HCT116 (cell line): ENCODE results near the gene RIC8A. TPM values are rescaled to one million over a fixed set of nuclear protein-coding genes. Genes with fewer than 3 reads are reported as not detected.
"Not testable (repeated sequence)": the region's sequence is repeated elsewhere in the genome, so short reads cannot be mapped to it uniquely, and the experiment has no call there.

Source experiments
- ATAC-seq: fragments of 200-7000 bp; cut with Tn5 transposase; 2 replicates; pipeline ENCODE4 v1.9.1; 2020; ENCODE audit warnings: mild to moderate bottlenecking, moderate library complexity
- BruUV-seq: library from RNA; stranded (reverse); fragments of 400-500 nt; replicated peaks from 2 replicates; lab custom pipeline; 2021; lab: Mats Ljungman, UMichigan
- CTCF ChIA-PET: fragments of 300-600 bp; sonication (Branson Sonifier 250); formaldehyde crosslinking; loops from one replicate; lab custom pipeline; 2021; ENCODE audit warnings: antibody characterized with exemption; lab: Charles Lee
- POLR2A ChIA-PET: fragments of 300-600, 350-600 bp; sonication (Branson Sonifier 250); formaldehyde crosslinking; loops from one replicate; lab custom pipeline; 2021; ENCODE audit warnings: antibody characterized with exemption; lab: Charles Lee
- RAD21 ChIA-PET, 2 experiments: fragments of 300-600 bp; sonication (Branson Sonifier 250); formaldehyde crosslinking; loops; one replicate each; lab custom pipeline; 2023; ENCODE audit warnings: low total read pairs in 2 of 2; ENCODE audit not compliant: uncharacterized antibody in 2 of 2, unreplicated experiment in 2 of 2, low non-redundant PET in 1 of 2; lab: Charles Lee
- DNase-seq: peaks from one replicate; pipeline ENCODE4 v3.0.0-alpha.2; 2010; ENCODE audit warnings: low read depth, low spot score
- H2AFZ ChIP-seq: fragments of 200-600 bp; shearing (Covaris generic), sonication (generic); 2 replicates; pipeline ENCODE4 v1.6.1; 2017; ENCODE audit warnings: low read depth, mixed run types, mixed read lengths, antibody characterized with exemption, low read length; ENCODE audit not compliant: poor library complexity, severe bottlenecking
- H3K27ac ChIP-seq: 2 replicates; pipeline ENCODE4 v1.5.1; 2012; ENCODE audit warnings: low read depth, low read length
- H3K27me3 ChIP-seq: fragments of 200-600 bp; sonication (generic); 2 replicates; pipeline ENCODE4 v1.6.1; 2016; ENCODE audit warnings: mixed run types, low read length, mixed read lengths; ENCODE audit not compliant: insufficient read depth
- H3K36me3 ChIP-seq, 2 experiments: fragments of 200-500 bp in 1 of 2; fragments of 200-600 bp in 1 of 2; sonication (Bioruptor generic) in 1 of 2; sonication (generic) in 1 of 2; 2 replicates each; pipeline versions ENCODE4 v1.5.1 to v1.6.1; 2014 to 2016; ENCODE audit warnings: low read length in 2 of 2, inconsistent platforms in 1 of 2, mixed read lengths in 1 of 2, mixed run types in 1 of 2; ENCODE audit not compliant: insufficient read depth in 2 of 2, control insufficient read depth in 1 of 2
- H3K4me1 ChIP-seq, 2 experiments: fragments of 200-600 bp in 1 of 2; sonication (generic) in 1 of 2; 2 replicates each; pipeline versions ENCODE4 v1.5.1 to v1.6.1; 2012 to 2017; ENCODE audit warnings: low read length in 2 of 2, inconsistent platforms in 1 of 2, mild to moderate bottlenecking in 1 of 2, mixed read lengths in 1 of 2, mixed run types in 1 of 2, moderate library complexity in 1 of 2; ENCODE audit not compliant: insufficient read depth in 2 of 2, control insufficient read depth in 1 of 2
- H3K4me2 ChIP-seq: fragments of 200-600 bp; sonication (generic); 2 replicates; pipeline ENCODE4 v1.6.1; 2017; ENCODE audit warnings: mixed run types, low read length, mixed read lengths
- H3K4me3 ChIP-seq, 2 experiments: fragments of 200-600 bp in 1 of 2; sonication (generic) in 1 of 2; replicated peaks in 1 of 2; 2 replicates each; pipeline ENCODE4 v1.5.1; 2011 to 2016; ENCODE audit warnings: low read length in 2 of 2, control low read depth in 1 of 2, low read depth in 1 of 2, mild to moderate bottlenecking in 1 of 2, mixed read lengths in 1 of 2, mixed run types in 1 of 2
- H3K79me2 ChIP-seq: fragments of 200-600 bp; sonication (generic); 2 replicates; pipeline ENCODE4 v1.6.1; 2017; ENCODE audit warnings: mild to moderate bottlenecking, mixed run types, low read length, moderate library complexity, mixed read lengths; ENCODE audit not compliant: insufficient read depth
- H3K9ac ChIP-seq: fragments of 200-600 bp; sonication (generic); 2 replicates; pipeline ENCODE4 v1.6.1; 2016; ENCODE audit warnings: low read length, mixed read lengths
- H3K9me2 ChIP-seq: fragments of 200-600 bp; sonication (generic), shearing (Covaris generic); 2 replicates; pipeline ENCODE4 v1.6.1; 2017; ENCODE audit warnings: mixed run types, mild to moderate bottlenecking, moderate library complexity; ENCODE audit not compliant: insufficient read depth
- H3K9me3 ChIP-seq, 2 experiments: fragments of 200-500 bp in 1 of 2; fragments of 200-600 bp in 1 of 2; sonication (Bioruptor generic) in 1 of 2; sonication (generic) in 1 of 2; 2 replicates each; pipeline ENCODE4 v1.6.1; 2014 to 2017; ENCODE audit warnings: low read length in 2 of 2, mixed read lengths in 2 of 2, inconsistent platforms in 1 of 2, low read depth in 1 of 2, mild to moderate bottlenecking in 1 of 2, mixed run types in 1 of 2, moderate library complexity in 1 of 2; ENCODE audit not compliant: control insufficient read depth in 1 of 2, insufficient read depth in 1 of 2
- H4K20me1 ChIP-seq: fragments of 200-600 bp; sonication (generic), shearing (Covaris generic); 2 replicates; pipeline ENCODE4 v1.6.1; 2017; ENCODE audit warnings: mixed run types, mild to moderate bottlenecking, moderate library complexity; ENCODE audit not compliant: insufficient read depth
- intact Hi-C: fragments of 100-400 bp; cut with micrococcal nuclease; formaldehyde crosslinking; loops from 2 replicates; pipeline ENCODE4 v1.10.0; 2022
- total RNA-seq: library from RNA; stranded (reverse); gene quantifications from one replicate; pipeline ENCODE4 v1.2.1, GENCODE V29; 2021; ENCODE audit not compliant: unreplicated experiment
- TF ChIP-seq, protein P1 (sequence below), 3 experiments: fragments of 200-600 bp in 1 of 3; sonication (generic) in 1 of 3; IDR thresholded peaks in 2 of 3; conservative IDR thresholded peaks in 1 of 3; 2 replicates each; pipeline ENCODE4 v1.5.1; 2012 to 2017; ENCODE audit warnings: low read depth in 2 of 3, low read length in 2 of 3, antibody characterized with exemption in 1 of 3, borderline replicate concordance in 1 of 3, control low read depth in 1 of 3, mild to moderate bottlenecking in 1 of 3, mixed read lengths in 1 of 3, mixed run types in 1 of 3, moderate library complexity in 1 of 3; ENCODE audit not compliant: insufficient read depth in 1 of 3

The RIC8A gene
- total RNA-seq, 1 experiment from 2014 or later, result 75.2 TPM

DNA sequence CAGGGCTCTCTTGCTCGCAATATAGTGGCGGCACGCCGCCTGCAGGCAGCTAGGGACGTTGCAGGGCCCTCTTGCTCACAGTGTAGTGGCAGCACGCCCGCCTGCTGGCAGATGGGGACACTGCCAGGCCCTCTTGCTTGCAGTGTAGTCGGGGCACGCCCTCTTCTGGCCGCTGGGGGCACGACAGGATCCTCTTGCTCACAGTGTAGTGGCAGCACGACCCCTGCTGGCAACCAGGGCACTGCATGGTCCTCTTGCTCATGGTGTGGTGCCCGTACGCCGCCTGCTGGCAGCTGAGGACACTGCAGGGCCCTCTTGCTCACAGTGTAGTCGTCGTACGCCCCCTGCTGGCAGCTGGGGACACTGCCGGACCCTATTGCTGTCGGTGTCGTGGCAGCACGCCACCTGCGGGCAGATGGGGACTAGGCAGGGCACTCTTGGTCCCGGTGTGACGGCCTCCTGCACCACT lies 17.6 kb upstream of the RIC8A start:
- DNase-seq, H3K9ac ChIP-seq, H2AFZ ChIP-seq, H3K4me1 ChIP-seq, H3K4me2 ChIP-seq, BruUV-seq, intact Hi-C loops, POLR2A ChIA-PET, H3K79me2 ChIP-seq, H4K20me1 ChIP-seq, H3K36me3 ChIP-seq, H3K27me3 ChIP-seq, H3K27ac ChIP-seq, RAD21 ChIA-PET, H3K9me2 ChIP-seq, H3K9me3 ChIP-seq, CTCF ChIA-PET, H3K4me3 ChIP-seq: not testable (repeated sequence)
- TF ChIP-seq, protein P1, sequence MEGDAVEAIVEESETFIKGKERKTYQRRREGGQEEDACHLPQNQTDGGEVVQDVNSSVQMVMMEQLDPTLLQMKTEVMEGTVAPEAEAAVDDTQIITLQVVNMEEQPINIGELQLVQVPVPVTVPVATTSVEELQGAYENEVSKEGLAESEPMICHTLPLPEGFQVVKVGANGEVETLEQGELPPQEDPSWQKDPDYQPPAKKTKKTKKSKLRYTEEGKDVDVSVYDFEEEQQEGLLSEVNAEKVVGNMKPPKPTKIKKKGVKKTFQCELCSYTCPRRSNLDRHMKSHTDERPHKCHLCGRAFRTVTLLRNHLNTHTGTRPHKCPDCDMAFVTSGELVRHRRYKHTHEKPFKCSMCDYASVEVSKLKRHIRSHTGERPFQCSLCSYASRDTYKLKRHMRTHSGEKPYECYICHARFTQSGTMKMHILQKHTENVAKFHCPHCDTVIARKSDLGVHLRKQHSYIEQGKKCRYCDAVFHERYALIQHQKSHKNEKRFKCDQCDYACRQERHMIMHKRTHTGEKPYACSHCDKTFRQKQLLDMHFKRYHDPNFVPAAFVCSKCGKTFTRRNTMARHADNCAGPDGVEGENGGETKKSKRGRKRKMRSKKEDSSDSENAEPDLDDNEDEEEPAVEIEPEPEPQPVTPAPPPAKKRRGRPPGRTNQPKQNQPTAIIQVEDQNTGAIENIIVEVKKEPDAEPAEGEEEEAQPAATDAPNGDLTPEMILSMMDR (IDR thresholded peaks at IDR 0.05 in 2 of 3, conservative IDR thresholded peaks at IDR 0.05 in 1 of 3; ENCODE audit: borderline replicate concordance in 1 of 3, insufficient read depth in 1 of 3, low read depth in 2 of 3, low read length in 2 of 3), result peak; percentile 9 to 28 (median 17); a peak in 3 of 6 replicates
- ATAC-seq, result peak; percentile 78

DNA sequence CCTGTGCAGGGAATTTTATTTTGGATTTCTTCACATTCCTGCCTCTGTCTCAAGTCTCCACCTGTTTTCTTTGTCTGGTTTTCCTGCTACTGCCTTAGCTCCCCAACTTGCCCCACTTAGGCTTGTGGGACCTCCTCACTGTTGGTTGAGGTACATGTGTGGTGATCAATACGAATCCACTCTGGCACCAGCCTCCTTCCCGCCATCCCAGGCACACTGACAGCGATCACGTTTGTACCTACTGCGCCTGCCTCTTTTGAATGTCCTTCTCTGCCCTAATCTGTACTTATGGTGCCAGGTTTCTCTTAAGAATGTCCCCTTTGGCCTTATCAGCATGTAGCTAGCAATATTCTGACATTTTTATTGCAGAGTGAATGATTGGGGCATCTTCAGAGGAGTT lies 17.0 kb upstream of the RIC8A start:
- H3K4me2 ChIP-seq, POLR2A ChIA-PET, DNase-seq, H3K9me2 ChIP-seq, H3K9me3 ChIP-seq, H2AFZ ChIP-seq, H3K27ac ChIP-seq, H3K36me3 ChIP-seq, H3K4me3 ChIP-seq, H3K27me3 ChIP-seq, H4K20me1 ChIP-seq, RAD21 ChIA-PET, H3K9ac ChIP-seq, BruUV-seq, H3K4me1 ChIP-seq, H3K79me2 ChIP-seq, CTCF ChIA-PET, ATAC-seq, intact Hi-C loops: not testable (repeated sequence)
